ENCODE measurements around the gene CAPN8. TPM values are rescaled to one million over a fixed set of nuclear protein-coding genes. Genes with fewer than 3 reads are reported as not detected.

Gene CAPN8
- total RNA-seq, 6 donors from 2014 or later, result 40.3 to 274 (median 74.3) TPM

DNA sequence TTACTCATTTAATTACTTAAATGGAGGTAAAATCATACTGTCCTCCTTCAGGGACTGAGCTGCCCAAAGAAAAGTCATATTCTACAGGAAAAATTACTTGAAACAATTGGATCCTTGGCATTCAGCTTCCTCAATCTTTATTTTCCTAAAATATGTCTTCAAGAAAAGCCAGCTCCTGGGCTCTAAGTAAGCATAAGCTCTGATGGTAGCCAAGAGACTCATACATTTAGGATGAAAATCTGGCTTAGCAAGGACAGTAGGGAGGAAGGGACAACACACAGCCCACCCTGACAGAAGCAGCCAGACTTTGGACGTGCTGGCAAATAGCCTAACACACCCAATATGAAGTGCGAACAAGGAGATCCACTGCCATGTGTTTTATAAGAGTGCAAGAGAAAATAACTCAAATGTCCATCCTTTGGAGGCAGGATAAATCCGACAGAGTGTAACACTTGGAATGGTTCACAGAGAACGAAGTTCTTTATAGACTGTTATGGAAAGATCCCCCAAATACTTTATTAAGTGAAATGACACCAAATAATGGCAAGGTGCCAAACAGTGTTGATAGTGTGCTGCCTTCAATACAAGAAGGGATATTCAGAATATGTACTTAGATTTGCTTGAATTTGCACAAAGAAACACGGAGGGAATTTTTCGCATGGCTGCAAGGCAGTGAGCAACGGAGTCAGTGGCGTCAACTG, 14.1 kb downstream of the CAPN8 start:
- Histone ChIP-seq H3K27me3 (no peaks in the 10 kb centered on the region), H3K9me3 (no peaks in the 10 kb centered on the region), H3K4me1 (no peaks in the 10 kb centered on the region), H3K27ac (no peak overlapping the region), H3K4me3 (no peak overlapping the region), H3K36me3 (no peaks in the 10 kb centered on the region)
- no peak for DNase-seq
- TF ChIP-seq CTCF (IDR thresholded peaks at IDR 0.05), result no peak
- TF ChIP-seq POLR2AphosphoS5 (IDR thresholded peaks at IDR 0.05), result no peak
- no peak for TF ChIP-seq EP300 (IDR thresholded peaks at IDR 0.05)
- no peak for TF ChIP-seq POLR2A (IDR thresholded peaks at IDR 0.05)
- ATAC-seq (ENCODE audit: low FRiP score in 2 of 2), result no peak
- 71 to 72% methylated on average over 8 of the region's 8 CpGs for WGBS, 2 donors

DNA sequence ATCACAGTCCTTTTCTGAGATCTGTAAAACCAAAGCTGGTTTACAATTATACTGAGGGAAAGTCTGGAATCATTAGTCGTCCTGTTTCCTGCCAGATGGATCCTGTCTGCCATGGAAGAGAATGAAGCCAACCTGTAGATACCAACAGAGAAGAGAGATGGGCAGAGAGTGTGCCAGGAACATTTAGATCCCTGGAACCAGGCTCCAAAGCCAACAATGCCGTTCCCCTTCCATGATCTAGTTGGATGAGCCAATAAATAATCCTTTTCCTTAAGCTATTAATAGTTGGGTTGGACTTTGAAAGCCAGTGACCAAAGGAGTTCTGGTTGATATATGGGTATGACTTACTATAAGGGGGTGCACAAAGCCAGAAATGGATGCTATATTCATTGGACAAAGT, 15.0 kb downstream of the CAPN8 start:
- no peak overlapping the region for H3K27ac ChIP-seq
- TF ChIP-seq EP300 (IDR thresholded peaks at IDR 0.05), result no peak
- no peak for TF ChIP-seq POLR2AphosphoS5 (IDR thresholded peaks at IDR 0.05)
- TF ChIP-seq CTCF (IDR thresholded peaks at IDR 0.05), result no peak
- no peak for TF ChIP-seq POLR2A (IDR thresholded peaks at IDR 0.05)
- no peaks in the 10 kb centered on the region for H3K9me3 ChIP-seq
- DNase-seq (no peak), ATAC-seq (ENCODE audit: low FRiP score in 2 of 2) (no peak)
- H3K36me3 ChIP-seq, result no peaks in the 10 kb centered on the region
- peaks cover 0 to 7% (median 0%) of the 10 kb centered on the region in 4 donors for H3K4me1 ChIP-seq
- H3K4me3 ChIP-seq, result no peak overlapping the region
- WGBS, 2 donors, result 59 to 71% methylated on average over 2 of the region's 2 CpGs
- no peaks in the 10 kb centered on the region for H3K27me3 ChIP-seq

DNA sequence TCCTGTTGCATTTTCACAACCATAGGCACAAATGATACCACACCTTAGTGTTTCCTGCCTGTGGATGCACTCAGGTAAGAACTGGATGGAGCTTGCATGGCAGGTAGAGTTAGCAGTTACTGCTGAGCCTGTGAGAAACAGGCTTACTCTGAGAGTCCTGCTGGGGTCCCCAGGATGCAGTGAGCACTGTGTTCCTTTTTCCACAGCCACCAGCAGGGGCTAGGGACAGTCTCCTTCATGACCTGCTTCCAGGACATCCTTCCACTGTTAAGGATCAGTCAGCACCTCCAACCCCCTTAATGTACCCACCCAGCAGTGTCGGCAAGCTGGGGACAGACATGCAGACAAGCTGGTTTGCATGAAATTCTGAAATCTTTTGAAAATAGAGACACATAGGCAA, 16.3 kb downstream of the CAPN8 start:
- 0% methylated on average over 1 of the region's 1 CpG for WGBS, 2 donors
- no peak for DNase-seq

DNA sequence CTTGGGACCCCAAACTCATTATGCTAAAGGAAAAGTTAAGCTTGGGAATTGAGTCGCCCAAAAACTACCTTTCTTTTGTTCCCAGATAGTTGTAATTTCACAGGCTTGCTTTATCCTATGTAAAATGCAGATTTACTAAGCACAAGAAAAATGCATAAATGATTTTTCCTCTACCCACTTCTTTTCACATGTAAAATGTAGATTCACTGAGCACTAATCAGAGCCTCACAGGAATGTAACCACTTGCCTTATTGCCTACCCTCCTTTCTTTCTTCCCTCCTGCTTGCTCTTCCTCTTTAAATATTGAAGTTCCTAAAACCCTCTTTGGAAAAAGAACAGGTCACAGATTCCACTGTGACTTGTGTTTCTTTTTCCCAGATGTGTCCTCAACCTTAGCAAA, 18.3 kb downstream of the CAPN8 start:
- ATAC-seq (ENCODE audit: low FRiP score in 2 of 2) (no peak), DNase-seq (no peak)
- Histone ChIP-seq H3K36me3 (no peaks in the 10 kb centered on the region), H3K4me3 (no peak overlapping the region), H3K27ac (no peak overlapping the region), H3K4me1 (peaks cover 0 to 9% (median 0%) of the 10 kb centered on the region in 4 donors), H3K9me3 (no peaks in the 10 kb centered on the region), H3K27me3 (no peaks in the 10 kb centered on the region)
- TF ChIP-seq POLR2AphosphoS5 (IDR thresholded peaks at IDR 0.05) (no peak), POLR2A (IDR thresholded peaks at IDR 0.05) (no peak), CTCF (IDR thresholded peaks at IDR 0.05) (no peak), EP300 (IDR thresholded peaks at IDR 0.05) (no peak)
- 84 to 95% methylated on average over 1 of the region's 1 CpG for WGBS, 2 donors

More for the DNA sequence above, 16.3 kb downstream of the CAPN8 start:
- no peaks in the 10 kb centered on the region for H3K9me3 ChIP-seq
- no peak for TF ChIP-seq POLR2A (IDR thresholded peaks at IDR 0.05)
- no peak for TF ChIP-seq CTCF (IDR thresholded peaks at IDR 0.05)
- no peak overlapping the region for H3K4me3 ChIP-seq
- no peak for ATAC-seq (ENCODE audit: low FRiP score in 2 of 2)
- H3K27ac ChIP-seq, result no peak overlapping the region
- H3K36me3 ChIP-seq, result no peaks in the 10 kb centered on the region
- H3K27me3 ChIP-seq, result no peaks in the 10 kb centered on the region
- H3K4me1 ChIP-seq, result peaks cover 0 to 7% (median 0%) of the 10 kb centered on the region in 4 donors

DNA sequence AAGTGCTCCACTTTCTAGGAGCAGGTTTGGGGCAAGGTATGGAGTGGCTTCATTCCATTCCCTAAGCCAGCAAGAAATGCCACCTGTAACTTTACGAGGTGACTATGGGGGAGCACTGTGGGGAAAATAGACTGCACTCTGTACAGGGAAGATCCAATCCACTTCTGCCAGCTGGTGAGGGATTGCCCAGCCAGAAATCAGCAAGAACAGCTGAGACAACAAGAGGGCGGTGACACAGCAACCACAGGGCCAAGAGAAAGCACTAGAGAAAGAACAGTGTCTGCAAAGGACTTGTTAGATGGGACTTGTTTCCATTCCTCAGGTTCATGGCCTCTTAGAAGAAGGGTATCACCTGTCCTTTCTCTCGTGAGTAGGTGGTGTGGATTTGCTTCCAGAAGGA, 19.6 kb downstream of the CAPN8 start:
- no peak overlapping the region for H3K27ac ChIP-seq
- ATAC-seq (ENCODE audit: low FRiP score in 2 of 2) (no peak), DNase-seq (no peak)
- H3K4me1 ChIP-seq, result peaks cover 0 to 19% (median 0%) of the 10 kb centered on the region in 4 donors
- TF ChIP-seq EP300 (IDR thresholded peaks at IDR 0.05), result no peak
- TF ChIP-seq CTCF (IDR thresholded peaks at IDR 0.05), result no peak
- no peak for TF ChIP-seq POLR2A (IDR thresholded peaks at IDR 0.05)
- TF ChIP-seq POLR2AphosphoS5 (IDR thresholded peaks at IDR 0.05), result no peak
- no peaks in the 10 kb centered on the region for H3K9me3 ChIP-seq
- H3K27me3 ChIP-seq, result no peaks in the 10 kb centered on the region
- H3K36me3 ChIP-seq, result no peaks in the 10 kb centered on the region
- H3K4me3 ChIP-seq, result no peak overlapping the region
- WGBS, 2 donors, result 76 to 97% methylated on average over 2 to 3 of the region's 3 CpGs
